DOHH2 (cell line): ENCODE results near the gene CENPT.

Source experiments
- H3F3A ChIP-seq: fragments of 200-600 bp; sonication (generic), shearing (Covaris generic); 2 replicates; pipeline ENCODE4 v1.6.0; 2016; ENCODE audit warnings: antibody characterized with exemption, mild to moderate bottlenecking; ENCODE audit not compliant: control insufficient read depth, insufficient read depth
- H3K27ac ChIP-seq: fragments of 200-600 bp; sonication (generic); 2 replicates; pipeline ENCODE4 v1.5.1; 2014; ENCODE audit warnings: low read depth, mild to moderate bottlenecking, low read length, moderate library complexity
- H3K27me3 ChIP-seq: fragments of 200-600 bp; sonication (generic); 2 replicates; pipeline ENCODE4 v1.6.1; 2014; ENCODE audit warnings: mild to moderate bottlenecking, low read length, mixed read lengths; ENCODE audit not compliant: control insufficient read depth
- H3K36me3 ChIP-seq: fragments of 200-600 bp; sonication (generic); 2 replicates; pipeline ENCODE4 v1.6.1; 2014; ENCODE audit warnings: mild to moderate bottlenecking, low read length, moderate library complexity, mixed read lengths; ENCODE audit not compliant: control insufficient read depth
- H3K4me1 ChIP-seq: fragments of 200-600 bp; sonication (generic); 2 replicates; pipeline ENCODE4 v1.6.1; 2014; ENCODE audit warnings: mild to moderate bottlenecking, low read length, mixed read lengths; ENCODE audit not compliant: control insufficient read depth
- H3K4me2 ChIP-seq: fragments of 200-600 bp; sonication (generic); 2 replicates; pipeline ENCODE4 v1.6.0; 2014; ENCODE audit warnings: mild to moderate bottlenecking, low read length, moderate library complexity
- H3K4me3 ChIP-seq: fragments of 200-600 bp; sonication (generic); 2 replicates; pipeline ENCODE4 v1.5.1; 2014; ENCODE audit warnings: mild to moderate bottlenecking, low read length, mixed read lengths
- H3K79me2 ChIP-seq: fragments of 200-600 bp; sonication (generic); 2 replicates; pipeline ENCODE4 v1.6.1; 2014; ENCODE audit warnings: mild to moderate bottlenecking, low read length, mixed read lengths; ENCODE audit not compliant: control insufficient read depth
- H3K9me2 ChIP-seq: fragments of 200-600 bp; sonication (generic); replicated peaks from 2 replicates; pipeline ENCODE4 v1.6.1; 2014; ENCODE audit warnings: mild to moderate bottlenecking, low read length, mixed read lengths; ENCODE audit not compliant: control insufficient read depth
- H3K9me3 ChIP-seq: fragments of 200-600 bp; sonication (generic); 2 replicates; pipeline ENCODE4 v1.6.1; 2014; ENCODE audit warnings: antibody characterized with exemption, low read length, mixed read lengths; ENCODE audit not compliant: control insufficient read depth, insufficient read depth
- H4K20me1 ChIP-seq: fragments of 200-600 bp; sonication (generic); 2 replicates; pipeline ENCODE4 v1.6.0; 2014; ENCODE audit warnings: low read depth, mild to moderate bottlenecking, antibody characterized with exemption, low read length, moderate library complexity; ENCODE audit not compliant: control insufficient read depth, insufficient read depth
- EZH2phosphoT487 ChIP-seq: fragments of 200-600 bp; sonication (generic); IDR thresholded peaks from 2 replicates; pipeline ENCODE4 v1.6.1; 2017; ENCODE audit warnings: borderline replicate concordance, mild to moderate bottlenecking, antibody characterized with exemption, low read length, moderate library complexity, mixed read lengths
- TF ChIP-seq, protein P1 (sequence below): fragments of 200-600 bp; sonication (generic); IDR thresholded peaks from one replicate; pipeline ENCODE4 v1.5.1; 2014; ENCODE audit warnings: antibody characterized with exemption, mild to moderate bottlenecking, low read depth, low read length; ENCODE audit not compliant: poor library complexity, severe bottlenecking

The CENPT gene

GRCh38 chr16:67861877-67862276, 14.4 kb upstream of the CENPT start:
- Histone ChIP-seq H4K20me1 (peaks cover 9% of the 10 kb centered on the region; the same call in 1 of the 2 replicates), H3K27ac (no peak overlapping the region)

DNA sequence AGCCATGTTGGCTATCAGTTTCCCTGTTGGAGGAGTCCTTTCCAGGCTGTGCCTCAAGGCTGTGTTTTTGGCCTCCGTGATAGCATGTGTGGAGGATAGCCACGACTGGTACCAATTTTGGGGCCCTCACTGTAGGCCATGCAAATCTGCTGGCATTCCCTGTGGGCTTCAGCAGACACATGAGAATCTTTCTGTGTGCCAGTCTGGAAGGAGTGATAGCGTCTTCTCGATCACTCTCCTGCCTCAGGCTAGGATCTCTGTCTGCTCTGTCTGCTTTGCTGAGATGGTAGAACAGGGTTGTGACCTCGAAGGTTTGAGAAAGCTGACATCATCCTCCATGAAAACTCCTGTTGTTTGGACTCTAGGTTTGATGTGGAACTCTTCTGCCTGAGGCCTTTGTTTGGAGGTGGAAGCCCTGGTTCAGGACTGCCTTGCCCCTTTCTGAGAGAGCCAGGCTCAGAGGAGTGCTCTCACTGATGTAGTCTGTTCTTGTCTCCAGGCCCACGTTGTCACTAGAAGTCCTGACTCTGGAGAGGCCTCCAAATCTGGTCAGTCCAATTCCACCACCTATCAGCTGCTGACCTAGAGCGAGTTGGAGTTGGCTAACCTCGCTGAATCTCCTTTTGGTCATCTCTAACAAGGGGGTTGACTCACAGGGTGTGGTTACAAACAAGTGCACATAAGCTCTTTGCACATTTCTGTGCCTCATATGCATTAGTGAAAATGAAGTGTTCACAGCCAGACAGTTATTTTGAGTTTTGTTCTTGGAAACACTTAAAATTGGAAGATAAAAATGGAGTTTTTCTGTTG, 13.3 kb upstream of the CENPT start:
- H3K9me2 ChIP-seq: no peaks in the 10 kb centered on the region
- H3K4me2 ChIP-seq: no peak overlapping the region
- no peak overlapping the region for H3K4me3 ChIP-seq
- no peaks in the 10 kb centered on the region for H3K4me1 ChIP-seq
- no peak for TF ChIP-seq EZH2phosphoT487
- TF ChIP-seq, protein P1, sequence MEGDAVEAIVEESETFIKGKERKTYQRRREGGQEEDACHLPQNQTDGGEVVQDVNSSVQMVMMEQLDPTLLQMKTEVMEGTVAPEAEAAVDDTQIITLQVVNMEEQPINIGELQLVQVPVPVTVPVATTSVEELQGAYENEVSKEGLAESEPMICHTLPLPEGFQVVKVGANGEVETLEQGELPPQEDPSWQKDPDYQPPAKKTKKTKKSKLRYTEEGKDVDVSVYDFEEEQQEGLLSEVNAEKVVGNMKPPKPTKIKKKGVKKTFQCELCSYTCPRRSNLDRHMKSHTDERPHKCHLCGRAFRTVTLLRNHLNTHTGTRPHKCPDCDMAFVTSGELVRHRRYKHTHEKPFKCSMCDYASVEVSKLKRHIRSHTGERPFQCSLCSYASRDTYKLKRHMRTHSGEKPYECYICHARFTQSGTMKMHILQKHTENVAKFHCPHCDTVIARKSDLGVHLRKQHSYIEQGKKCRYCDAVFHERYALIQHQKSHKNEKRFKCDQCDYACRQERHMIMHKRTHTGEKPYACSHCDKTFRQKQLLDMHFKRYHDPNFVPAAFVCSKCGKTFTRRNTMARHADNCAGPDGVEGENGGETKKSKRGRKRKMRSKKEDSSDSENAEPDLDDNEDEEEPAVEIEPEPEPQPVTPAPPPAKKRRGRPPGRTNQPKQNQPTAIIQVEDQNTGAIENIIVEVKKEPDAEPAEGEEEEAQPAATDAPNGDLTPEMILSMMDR: no peak
- no peaks in the 10 kb centered on the region for H3K27me3 ChIP-seq
- peaks cover 91% of the 10 kb centered on the region for H3K79me2 ChIP-seq
- peaks cover 36% of the 10 kb centered on the region for H3K36me3 ChIP-seq
- no peaks in the 10 kb centered on the region for H3F3A ChIP-seq
- H3K9me3 ChIP-seq: no peaks in the 10 kb centered on the region
- peaks cover 9% of the 10 kb centered on the region; the same call in 1 of the 2 replicates for H4K20me1 ChIP-seq
- H3K27ac ChIP-seq: no peak overlapping the region

More at GRCh38 chr16:67861877-67862276, 14.4 kb upstream of the CENPT start:
- peaks cover 80% of the 10 kb centered on the region for H3K79me2 ChIP-seq
- H3K9me2 ChIP-seq: no peaks in the 10 kb centered on the region
- no peaks in the 10 kb centered on the region for H3K9me3 ChIP-seq
- H3K27me3 ChIP-seq: no peaks in the 10 kb centered on the region
- no peaks in the 10 kb centered on the region for H3K4me1 ChIP-seq
- TF ChIP-seq, protein P1: no peak
- TF ChIP-seq EZH2phosphoT487: no peak
- H3K36me3 ChIP-seq: peaks cover 43% of the 10 kb centered on the region
- no peak overlapping the region for H3K4me3 ChIP-seq
- H3K4me2 ChIP-seq: no peak overlapping the region
- no peaks in the 10 kb centered on the region for H3F3A ChIP-seq

GRCh38 chr16:67858500-67858899, 11.0 kb upstream of the CENPT start:
- Histone ChIP-seq H3F3A (no peaks in the 10 kb centered on the region), H3K4me3 (no peak overlapping the region), H3K9me3 (no peaks in the 10 kb centered on the region), H3K36me3 (peaks cover 36% of the 10 kb centered on the region), H3K27me3 (no peaks in the 10 kb centered on the region), H3K79me2 (peaks cover 97% of the 10 kb centered on the region), H3K4me2 (no peak overlapping the region), H3K4me1 (0 out of 2 replicates have a peak, but pooled peaks cover 3% of the 10 kb centered on the region), H3K27ac (no peak overlapping the region), H4K20me1 (peaks cover 9% of the 10 kb centered on the region; the same call in 1 of the 2 replicates), H3K9me2 (no peaks in the 10 kb centered on the region)
- TF ChIP-seq, protein P1: no peak
- no peak for TF ChIP-seq EZH2phosphoT487
